HG03095 (cell line): Measurements from ENCODE around the gene JAKMIP1.
A peak's percentile ranks its signal among the peaks of the same experiment; 100 is the strongest.
"Not testable (repeated sequence)": the region's sequence is repeated elsewhere in the genome, so short reads cannot be mapped to it uniquely, and the experiment has no call there.

Experiments
- ATAC-seq: cut with Tn5 transposase; IDR thresholded peaks from one replicate; pipeline ENCODE4 v1.9.1; 2021; ENCODE audit warnings: moderate library complexity; ENCODE audit not compliant: unreplicated experiment

Gene JAKMIP1

GRCh38 chr4:6229671-6230501, 29.5 kb upstream of the JAKMIP1 start:
- no peak for ATAC-seq

- ATAC-seq, result no peak
These were observed 28.7 kb upstream of the JAKMIP1 start for GRCh38 chr4:6229095-6229494.

- ATAC-seq, result no peak
These were observed 28.1 kb upstream of the JAKMIP1 start for GRCh38 chr4:6228158-6229067.

GRCh38 chr4:6227412-6228157, 27.2 kb upstream of the JAKMIP1 start:
- no peak for ATAC-seq

GRCh38 chr4:6226506-6226905, 26.2 kb upstream of the JAKMIP1 start:
- ATAC-seq, result no peak

GRCh38 chr4:6225469-6225868, 25.1 kb upstream of the JAKMIP1 start:
- ATAC-seq, result no peak

GRCh38 chr4:6224735-6225134, 24.4 kb upstream of the JAKMIP1 start:
- ATAC-seq, result no peak

GRCh38 chr4:6222761-6223292, 22.5 kb upstream of the JAKMIP1 start:
- no peak for ATAC-seq

GRCh38 chr4:6221851-6222760, 21.8 kb upstream of the JAKMIP1 start:
- ATAC-seq, result no peak

- ATAC-seq, result no peak
These were observed 21.0 kb upstream of the JAKMIP1 start for GRCh38 chr4:6221301-6221850.

GRCh38 chr4:6217716-6218381, 17.5 kb upstream of the JAKMIP1 start:
- ATAC-seq, result peak; percentile 86

- ATAC-seq, result no peak
These were observed 16.2 kb upstream of the JAKMIP1 start for GRCh38 chr4:6216588-6216987.

- ATAC-seq, result no peak
These were observed 9.6 kb upstream of the JAKMIP1 start for GRCh38 chr4:6209921-6210320.

GRCh38 chr4:6209291-6209690, 8.9 kb upstream of the JAKMIP1 start:
- ATAC-seq, result not testable (repeated sequence)

- ATAC-seq, result no peak
These were observed 8.1 kb upstream of the JAKMIP1 start for GRCh38 chr4:6208416-6208815.

GRCh38 chr4:6207602-6208001, 7.3 kb upstream of the JAKMIP1 start:
- no peak for ATAC-seq

- ATAC-seq, result no peak
These were observed 6.5 kb upstream of the JAKMIP1 start for GRCh38 chr4:6206771-6207290.

GRCh38 chr4:6205973-6206372, 5.6 kb upstream of the JAKMIP1 start:
- no peak for ATAC-seq

GRCh38 chr4:6205567-6205931, 5.2 kb upstream of the JAKMIP1 start:
- no peak for ATAC-seq
